ENCODE data around the gene PEX11B.

DNA sequence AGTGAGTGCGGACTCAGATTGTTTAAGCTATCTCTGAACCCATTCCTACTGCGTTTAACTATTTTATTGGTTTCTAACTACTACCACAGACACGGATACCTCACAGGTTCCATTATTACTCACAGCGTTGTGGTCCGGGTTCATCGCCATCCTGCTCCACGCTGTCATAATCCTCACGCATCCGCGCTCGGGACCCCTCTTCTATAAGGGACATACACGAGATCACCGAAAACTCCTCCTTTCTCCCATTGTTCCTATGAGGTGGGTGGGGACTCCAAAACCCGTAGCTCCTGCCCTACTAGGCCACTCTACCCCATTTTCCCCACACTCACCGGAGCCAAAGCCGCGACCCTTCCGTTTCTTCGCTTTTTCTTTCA is 8.2 kb upstream of the PEX11B start:
- TF ChIP-seq GATA2 (IDR thresholded peaks at IDR 0.05; ENCODE audit: low read depth, low read length) (no peak), GATA3 (IDR thresholded peaks at IDR 0.05; ENCODE audit: low read depth, low read length) (no peak)
